NCI-H1930 (cell line): Measurements from ENCODE around the gene SLC6A14.

Source experiments
- DNase-seq, 2 experiments: peaks; one replicate each; lab custom pipeline; 2025; lab: John Stamatoyannopoulos, UW

The SLC6A14 gene

GRCh38 chrX:116436358-116436816 is at the start of gene SLC6A14:
Gene SLC6A14, plus strand, starts transcription at chrX:116436606. Its CDS starts 104 bp downstream, at chrX:116436710.
- DNase-seq = no peak

GRCh38 chrX:116395752-116396151 is 40.7 kb upstream of the SLC6A14 start:
- no peak for DNase-seq

GRCh38 chrX:116399681-116400080 is 36.7 kb upstream of the SLC6A14 start:
- no peak for DNase-seq

- DNase-seq = no peak
Measured at GRCh38 chrX:116409219-116409618, 27.2 kb upstream of the SLC6A14 start.

GRCh38 chrX:116413273-116413672 is 23.1 kb upstream of the SLC6A14 start:
- no peak for DNase-seq

- DNase-seq = no peak
Measured at GRCh38 chrX:116417214-116417613, 19.2 kb upstream of the SLC6A14 start.

- no peak for DNase-seq
Measured at GRCh38 chrX:116417968-116418367, 18.4 kb upstream of the SLC6A14 start.

- DNase-seq = no peak
Measured at GRCh38 chrX:116427978-116428377, 8.4 kb upstream of the SLC6A14 start.

GRCh38 chrX:116435597-116435996 is 809 bp upstream of the SLC6A14 start:
- DNase-seq = no peak

- no peak for DNase-seq
Measured at GRCh38 chrX:116449156-116449555, 12.8 kb downstream of the SLC6A14 start.

GRCh38 chrX:116462822-116463221 is 26.4 kb downstream of the SLC6A14 start, which contains the start of gene CT83:
Gene CT83, minus strand, starts transcription at chrX:116462976. Its CDS starts 120 bp downstream, at chrX:116462856.
- DNase-seq = no peak

- DNase-seq = no peak
Measured at GRCh38 chrX:116480059-116480458, 43.7 kb downstream of the SLC6A14 start.

- DNase-seq = no peak
Measured at GRCh38 chrX:116490104-116490503, 53.7 kb downstream of the SLC6A14 start.

GRCh38 chrX:116493271-116493670 is 56.9 kb downstream of the SLC6A14 start:
- DNase-seq = no peak

GRCh38 chrX:116499780-116500179 is 63.4 kb downstream of the SLC6A14 start:
- DNase-seq = no peak
